ENCODE measurements around the gene SRPX2. TPM values are rescaled to one million over a fixed set of nuclear protein-coding genes. Genes with fewer than 3 reads are reported as not detected.

The SRPX2 gene
- total RNA-seq, 1 donor from 2014 or later, result 13.0 TPM

DNA sequence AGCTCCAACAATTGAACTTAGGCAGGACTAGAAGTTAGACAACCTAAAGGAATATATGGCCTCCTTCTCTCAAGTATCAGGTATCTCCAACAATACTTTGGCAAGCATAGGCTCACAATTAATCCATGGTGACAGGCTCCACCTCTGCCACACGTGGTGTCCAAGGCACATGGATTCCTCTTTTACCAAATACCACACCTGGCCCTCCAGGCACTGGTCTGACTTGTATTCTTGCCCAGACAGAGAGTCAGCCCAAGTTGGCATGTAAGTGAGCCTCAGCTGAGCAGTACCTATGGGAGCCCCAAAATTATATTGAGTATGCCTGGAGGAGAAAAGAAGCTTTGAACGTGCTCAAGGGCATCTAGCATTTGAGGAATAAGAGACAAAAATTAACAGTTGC is 19.6 kb downstream of the SRPX2 start:
- H3K36me3 ChIP-seq (ENCODE audit: control insufficient read depth in 3 of 3, insufficient read depth in 3 of 3, low read length in 3 of 3), result no peaks in the 10 kb centered on the region
- peaks cover 0 to 2% (median 0%) of the 10 kb centered on the region in 3 donors for H3K4me1 ChIP-seq (ENCODE audit: control insufficient read depth in 3 of 3, insufficient read depth in 3 of 3, low read length in 3 of 3)
- H3K9ac ChIP-seq (ENCODE audit: low read depth in 1 of 3, low read length in 3 of 3), result no peak overlapping the region
- H3K27me3 ChIP-seq (ENCODE audit: control insufficient read depth in 3 of 3, insufficient read depth in 3 of 3, low read length in 3 of 3), result peaks cover 0 to 13% (median 0%) of the 10 kb centered on the region in 3 donors
- no peak overlapping the region for H3K27ac ChIP-seq (ENCODE audit: low read depth, low read length)
- H3K4me3 ChIP-seq (ENCODE audit: low read length in 3 of 3), result no peak overlapping the region
- H3K9me3 ChIP-seq (ENCODE audit: control insufficient read depth in 3 of 3, low read length in 3 of 3), result no peaks in the 10 kb centered on the region

DNA sequence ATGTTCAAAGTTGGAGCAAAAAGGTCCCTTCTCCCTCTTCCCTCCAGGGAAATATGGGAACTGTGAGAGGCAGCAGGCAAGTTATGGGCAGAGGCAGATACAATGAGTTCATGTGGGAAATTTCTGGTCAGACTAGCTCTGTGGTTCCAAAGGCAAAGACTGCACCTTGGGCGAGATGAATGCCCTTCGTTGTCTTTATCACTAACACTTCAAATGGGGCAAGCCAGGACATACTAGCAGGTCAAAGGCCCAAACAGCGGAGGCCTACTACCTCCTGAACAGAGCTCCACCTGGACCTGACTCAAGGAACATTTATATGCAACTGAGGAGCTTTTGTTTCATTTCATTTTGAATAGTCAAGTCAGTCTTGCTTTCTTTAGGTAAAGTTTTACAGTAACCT is 29.0 kb downstream of the SRPX2 start:
- Histone ChIP-seq H3K4me1 (ENCODE audit: control insufficient read depth in 3 of 3, insufficient read depth in 3 of 3, low read length in 3 of 3) (no peaks in the 10 kb centered on the region), H3K4me3 (ENCODE audit: low read length in 3 of 3) (no peak overlapping the region), H3K9ac (ENCODE audit: low read depth in 1 of 3, low read length in 3 of 3) (no peak overlapping the region), H3K27ac (ENCODE audit: low read depth, low read length) (no peak overlapping the region), H3K27me3 (ENCODE audit: control insufficient read depth in 3 of 3, insufficient read depth in 3 of 3, low read length in 3 of 3) (peaks cover 0 to 6% (median 0%) of the 10 kb centered on the region in 3 donors), H3K9me3 (ENCODE audit: control insufficient read depth in 3 of 3, low read length in 3 of 3) (no peaks in the 10 kb centered on the region), H3K36me3 (ENCODE audit: control insufficient read depth in 3 of 3, insufficient read depth in 3 of 3, low read length in 3 of 3) (no peaks in the 10 kb centered on the region)

DNA sequence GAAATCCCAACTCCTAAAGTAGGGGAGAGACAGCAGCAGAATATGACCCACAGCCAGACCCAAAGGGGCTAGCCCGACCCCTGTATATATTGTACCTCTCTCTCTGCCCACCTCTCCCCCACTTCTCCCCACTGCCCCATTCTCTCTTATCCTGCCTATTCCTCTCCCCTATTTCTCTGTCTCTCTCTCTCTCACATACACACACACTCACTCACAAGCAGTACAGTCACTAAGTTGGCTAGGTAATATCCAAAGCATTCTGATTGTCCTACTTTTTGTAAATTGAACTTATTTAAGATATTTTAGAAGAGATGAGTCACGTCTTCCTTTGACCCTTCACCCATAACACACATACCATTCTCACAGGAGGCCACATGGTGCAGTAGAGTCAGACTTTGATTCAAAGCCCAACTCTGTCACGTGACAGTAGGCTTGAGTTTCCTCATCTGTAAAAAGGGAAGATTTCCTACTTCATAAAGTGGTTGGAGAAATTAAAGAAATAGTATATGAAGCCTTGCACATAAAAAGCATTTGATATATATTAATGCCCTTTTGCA is 29.5 kb downstream of the SRPX2 start:
- Histone ChIP-seq H3K9me3 (ENCODE audit: control insufficient read depth in 3 of 3, low read length in 3 of 3) (no peaks in the 10 kb centered on the region), H3K9ac (ENCODE audit: low read depth in 1 of 3, low read length in 3 of 3) (no peak overlapping the region), H3K27ac (ENCODE audit: low read depth, low read length) (no peak overlapping the region), H3K4me3 (ENCODE audit: low read length in 3 of 3) (no peak overlapping the region), H3K4me1 (ENCODE audit: control insufficient read depth in 3 of 3, insufficient read depth in 3 of 3, low read length in 3 of 3) (no peaks in the 10 kb centered on the region), H3K36me3 (ENCODE audit: control insufficient read depth in 3 of 3, insufficient read depth in 3 of 3, low read length in 3 of 3) (no peaks in the 10 kb centered on the region), H3K27me3 (ENCODE audit: control insufficient read depth in 3 of 3, insufficient read depth in 3 of 3, low read length in 3 of 3) (peaks cover 0 to 6% (median 0%) of the 10 kb centered on the region in 3 donors)

DNA sequence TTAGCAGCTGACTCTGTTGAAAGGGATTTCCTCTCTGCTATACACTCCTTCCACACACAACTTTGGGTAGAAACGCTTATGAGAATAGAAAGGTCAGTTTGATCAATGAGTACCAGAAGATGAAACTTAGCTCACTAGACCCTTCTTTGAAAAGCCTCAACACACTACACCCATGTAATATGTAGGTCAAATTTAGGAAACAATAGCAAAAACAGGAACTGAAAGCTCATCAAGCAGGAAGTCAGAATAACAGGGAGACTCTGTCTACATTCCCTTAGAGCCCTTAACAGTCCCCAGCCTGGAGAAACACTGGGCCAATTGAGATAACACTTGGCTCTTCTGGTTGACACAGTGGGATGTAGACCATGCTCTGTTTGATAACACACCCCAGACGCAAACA is 30.7 kb downstream of the SRPX2 start:
- H3K36me3 ChIP-seq (ENCODE audit: control insufficient read depth in 3 of 3, insufficient read depth in 3 of 3, low read length in 3 of 3), result no peaks in the 10 kb centered on the region
- H3K27me3 ChIP-seq (ENCODE audit: control insufficient read depth in 3 of 3, insufficient read depth in 3 of 3, low read length in 3 of 3), result peaks cover 0 to 6% (median 0%) of the 10 kb centered on the region in 3 donors
- H3K9me3 ChIP-seq (ENCODE audit: control insufficient read depth in 3 of 3, low read length in 3 of 3), result no peaks in the 10 kb centered on the region
- no peak overlapping the region for H3K9ac ChIP-seq (ENCODE audit: low read depth in 1 of 3, low read length in 3 of 3)
- no peak overlapping the region for H3K4me3 ChIP-seq (ENCODE audit: low read length in 3 of 3)
- H3K4me1 ChIP-seq (ENCODE audit: control insufficient read depth in 3 of 3, insufficient read depth in 3 of 3, low read length in 3 of 3), result no peaks in the 10 kb centered on the region
- H3K27ac ChIP-seq (ENCODE audit: low read depth, low read length), result no peak overlapping the region

DNA sequence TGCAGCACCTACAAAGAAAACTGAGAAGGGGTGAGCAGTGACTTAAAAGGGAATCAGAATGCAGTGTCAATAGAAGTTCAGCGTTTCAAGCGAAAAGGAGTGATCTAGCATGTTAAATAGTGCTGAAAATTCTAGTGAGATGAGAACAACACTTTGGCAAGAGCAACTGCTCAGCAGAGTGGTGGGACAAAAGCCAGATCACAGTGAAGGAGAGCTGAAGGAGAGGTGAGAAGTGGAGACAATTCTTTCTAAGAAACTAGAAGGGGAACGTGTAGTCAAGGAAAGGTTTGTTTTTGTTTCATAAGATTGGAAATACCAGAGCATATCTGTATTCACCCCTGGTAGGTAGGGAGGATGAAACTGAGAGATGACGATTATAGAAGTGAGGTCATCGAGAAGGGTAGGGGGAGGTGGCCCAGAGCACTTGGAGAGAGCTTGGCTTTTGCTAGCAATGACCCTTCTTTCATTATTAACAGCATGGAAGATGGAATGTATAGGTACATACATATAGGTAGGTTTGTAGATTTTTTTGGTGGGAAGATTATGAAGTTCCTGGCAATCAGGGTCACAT is 33.7 kb downstream of the SRPX2 start:
- Histone ChIP-seq H3K9ac (ENCODE audit: low read depth in 1 of 3, low read length in 3 of 3) (no peak overlapping the region), H3K9me3 (ENCODE audit: control insufficient read depth in 3 of 3, low read length in 3 of 3) (no peaks in the 10 kb centered on the region), H3K27me3 (ENCODE audit: control insufficient read depth in 3 of 3, insufficient read depth in 3 of 3, low read length in 3 of 3) (no peaks in the 10 kb centered on the region), H3K4me1 (ENCODE audit: control insufficient read depth in 3 of 3, insufficient read depth in 3 of 3, low read length in 3 of 3) (no peaks in the 10 kb centered on the region), H3K36me3 (ENCODE audit: control insufficient read depth in 3 of 3, insufficient read depth in 3 of 3, low read length in 3 of 3) (no peaks in the 10 kb centered on the region), H3K27ac (ENCODE audit: low read depth, low read length) (no peak overlapping the region), H3K4me3 (ENCODE audit: low read length in 3 of 3) (no peak overlapping the region)

DNA sequence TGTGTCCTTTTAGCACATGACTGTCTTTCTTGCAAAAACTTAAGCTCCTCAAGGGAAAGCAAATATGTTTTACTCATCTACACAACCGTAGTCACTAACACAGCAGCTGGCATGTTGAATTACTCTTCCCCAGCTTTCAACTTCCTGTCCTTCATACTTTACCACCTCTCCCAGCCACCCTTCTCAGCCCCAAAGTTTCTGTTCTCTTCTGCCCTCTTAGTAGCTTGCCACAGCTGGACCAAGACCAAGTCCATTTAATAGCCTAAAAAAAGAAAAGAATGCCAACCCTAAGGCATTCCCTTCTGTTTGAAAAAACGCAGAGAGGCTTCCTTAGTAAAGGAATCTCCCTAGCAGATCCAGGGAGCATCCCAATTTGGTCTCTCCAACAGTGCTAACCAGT is 36.8 kb downstream of the SRPX2 start:
- Histone ChIP-seq H3K4me1 (ENCODE audit: control insufficient read depth in 3 of 3, insufficient read depth in 3 of 3, low read length in 3 of 3) (no peaks in the 10 kb centered on the region), H3K27ac (ENCODE audit: low read depth, low read length) (no peak overlapping the region), H3K9ac (ENCODE audit: low read depth in 1 of 3, low read length in 3 of 3) (no peak overlapping the region), H3K36me3 (ENCODE audit: control insufficient read depth in 3 of 3, insufficient read depth in 3 of 3, low read length in 3 of 3) (no peaks in the 10 kb centered on the region), H3K4me3 (ENCODE audit: low read length in 3 of 3) (no peak overlapping the region), H3K27me3 (ENCODE audit: control insufficient read depth in 3 of 3, insufficient read depth in 3 of 3, low read length in 3 of 3) (peaks cover 0 to 5% (median 0%) of the 10 kb centered on the region in 3 donors), H3K9me3 (ENCODE audit: control insufficient read depth in 3 of 3, low read length in 3 of 3) (no peaks in the 10 kb centered on the region)

DNA sequence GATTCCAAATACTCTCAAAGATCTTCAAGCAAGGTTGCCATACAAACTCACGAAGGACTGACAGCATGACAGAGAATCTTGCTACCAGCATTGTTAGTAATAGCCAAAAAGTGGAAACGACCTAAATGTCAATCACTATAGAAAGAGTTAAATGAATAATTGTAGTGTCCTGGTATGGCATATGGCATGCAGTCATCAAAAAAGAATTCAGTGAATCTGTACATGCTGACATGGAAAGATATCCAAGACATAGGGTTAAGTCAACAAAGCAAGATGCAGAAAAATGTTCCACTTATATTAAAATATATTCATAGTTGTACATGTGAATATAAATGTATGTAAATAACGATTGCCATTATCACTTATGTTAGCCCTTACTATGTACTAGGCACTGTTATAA is 37.6 kb downstream of the SRPX2 start:
- Histone ChIP-seq H3K4me3 (ENCODE audit: low read length in 3 of 3) (no peak overlapping the region), H3K9me3 (ENCODE audit: control insufficient read depth in 3 of 3, low read length in 3 of 3) (no peaks in the 10 kb centered on the region), H3K9ac (ENCODE audit: low read depth in 1 of 3, low read length in 3 of 3) (no peak overlapping the region), H3K27ac (ENCODE audit: low read depth, low read length) (no peak overlapping the region), H3K27me3 (ENCODE audit: control insufficient read depth in 3 of 3, insufficient read depth in 3 of 3, low read length in 3 of 3) (peaks cover 0 to 5% (median 0%) of the 10 kb centered on the region in 3 donors), H3K4me1 (ENCODE audit: control insufficient read depth in 3 of 3, insufficient read depth in 3 of 3, low read length in 3 of 3) (no peaks in the 10 kb centered on the region), H3K36me3 (ENCODE audit: control insufficient read depth in 3 of 3, insufficient read depth in 3 of 3, low read length in 3 of 3) (no peaks in the 10 kb centered on the region)

DNA sequence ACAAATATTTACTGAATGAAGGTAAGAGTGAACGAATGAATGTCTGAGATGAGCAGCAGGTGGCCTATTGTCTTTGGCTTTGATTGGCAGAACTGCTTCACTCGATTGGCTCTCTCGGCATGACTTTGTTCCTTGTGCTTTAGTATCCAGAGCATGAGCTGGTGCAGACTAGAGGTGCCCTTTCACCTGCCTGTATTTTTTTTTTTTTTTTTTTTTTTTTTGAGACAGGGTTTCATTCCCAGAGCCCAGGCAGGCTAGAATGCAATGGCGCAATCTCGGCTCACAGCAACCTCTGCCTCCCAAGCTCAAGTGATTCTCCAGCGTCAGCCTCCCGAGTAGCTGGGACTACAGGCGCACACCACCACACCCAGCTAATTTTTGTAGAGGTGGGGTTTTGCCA is 38.9 kb downstream of the SRPX2 start:
- peaks cover 0 to 7% (median 0%) of the 10 kb centered on the region in 3 donors for H3K27me3 ChIP-seq (ENCODE audit: control insufficient read depth in 3 of 3, insufficient read depth in 3 of 3, low read length in 3 of 3)
- no peaks in the 10 kb centered on the region for H3K9me3 ChIP-seq (ENCODE audit: control insufficient read depth in 3 of 3, low read length in 3 of 3)
- H3K9ac ChIP-seq (ENCODE audit: low read depth in 1 of 3, low read length in 3 of 3), result no peak overlapping the region
- H3K4me1 ChIP-seq (ENCODE audit: control insufficient read depth in 3 of 3, insufficient read depth in 3 of 3, low read length in 3 of 3), result no peaks in the 10 kb centered on the region
- no peak overlapping the region for H3K27ac ChIP-seq (ENCODE audit: low read depth, low read length)
- H3K4me3 ChIP-seq (ENCODE audit: low read length in 3 of 3), result no peak overlapping the region
- no peaks in the 10 kb centered on the region for H3K36me3 ChIP-seq (ENCODE audit: control insufficient read depth in 3 of 3, insufficient read depth in 3 of 3, low read length in 3 of 3)

DNA sequence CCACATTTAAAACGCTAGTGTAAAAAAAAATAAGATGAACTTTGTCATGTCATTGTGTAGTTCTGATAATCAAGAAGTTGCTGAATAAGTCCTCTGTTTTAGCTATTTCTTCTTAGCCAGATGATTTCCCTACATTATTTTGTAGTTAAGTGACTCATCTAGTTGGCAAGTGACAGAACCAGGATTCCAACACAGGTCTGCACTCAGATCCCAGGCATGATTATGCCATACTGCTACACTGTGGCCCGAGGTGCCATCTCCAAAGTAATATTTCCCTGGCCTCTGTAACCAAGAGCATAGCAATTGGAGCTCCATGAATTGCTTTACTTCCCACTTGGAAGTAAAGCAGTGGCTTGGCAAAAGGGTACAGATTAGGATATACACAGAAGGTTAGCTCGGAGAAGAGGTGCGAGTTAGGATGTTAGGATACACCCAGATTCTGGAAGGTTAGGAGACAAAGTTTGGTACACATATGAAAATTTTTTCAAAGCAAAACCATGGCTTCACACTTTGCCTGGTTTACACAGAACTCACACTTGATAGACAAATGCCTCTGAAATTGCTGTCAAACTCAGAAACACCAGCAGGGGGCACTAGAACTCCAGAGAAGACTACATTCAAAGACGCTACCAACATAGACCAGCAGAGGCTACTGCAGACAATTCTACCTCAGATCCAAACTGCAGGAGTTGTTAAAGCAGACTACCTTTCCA is 41.4 kb downstream of the SRPX2 start:
- H3K27me3 ChIP-seq (ENCODE audit: control insufficient read depth in 3 of 3, insufficient read depth in 3 of 3, low read length in 3 of 3), result peaks cover 0 to 7% (median 0%) of the 10 kb centered on the region in 3 donors
- H3K4me3 ChIP-seq (ENCODE audit: low read length in 3 of 3), result no peak overlapping the region
- no peak overlapping the region for H3K9ac ChIP-seq (ENCODE audit: low read depth in 1 of 3, low read length in 3 of 3)
- H3K9me3 ChIP-seq (ENCODE audit: control insufficient read depth in 3 of 3, low read length in 3 of 3), result no peaks in the 10 kb centered on the region
- no peak overlapping the region for H3K27ac ChIP-seq (ENCODE audit: low read depth, low read length)
- no peaks in the 10 kb centered on the region for H3K36me3 ChIP-seq (ENCODE audit: control insufficient read depth in 3 of 3, insufficient read depth in 3 of 3, low read length in 3 of 3)
- H3K4me1 ChIP-seq (ENCODE audit: control insufficient read depth in 3 of 3, insufficient read depth in 3 of 3, low read length in 3 of 3), result no peaks in the 10 kb centered on the region

DNA sequence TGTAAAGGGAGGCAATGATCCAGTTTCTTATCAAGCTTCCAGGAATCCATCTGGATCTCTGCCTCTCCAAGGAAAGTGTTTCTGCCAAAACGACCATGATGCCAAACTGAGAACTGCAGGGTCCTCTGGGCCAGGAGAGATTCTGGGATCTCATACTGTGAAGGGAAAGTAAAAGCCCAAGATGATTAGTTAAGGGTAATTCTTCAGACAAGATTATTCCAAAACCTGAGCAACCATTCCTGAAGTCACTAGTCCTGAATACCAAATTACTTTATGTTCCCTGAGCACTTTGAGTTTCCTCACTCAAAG is 42.0 kb downstream of the SRPX2 start:
- peaks cover 0 to 7% (median 0%) of the 10 kb centered on the region in 3 donors for H3K27me3 ChIP-seq (ENCODE audit: control insufficient read depth in 3 of 3, insufficient read depth in 3 of 3, low read length in 3 of 3)
- no peaks in the 10 kb centered on the region for H3K9me3 ChIP-seq (ENCODE audit: control insufficient read depth in 3 of 3, low read length in 3 of 3)
- H3K4me1 ChIP-seq (ENCODE audit: control insufficient read depth in 3 of 3, insufficient read depth in 3 of 3, low read length in 3 of 3), result no peaks in the 10 kb centered on the region
- no peaks in the 10 kb centered on the region for H3K36me3 ChIP-seq (ENCODE audit: control insufficient read depth in 3 of 3, insufficient read depth in 3 of 3, low read length in 3 of 3)
- no peak overlapping the region for H3K9ac ChIP-seq (ENCODE audit: low read depth in 1 of 3, low read length in 3 of 3)
- no peak overlapping the region for H3K27ac ChIP-seq (ENCODE audit: low read depth, low read length)
- H3K4me3 ChIP-seq (ENCODE audit: low read length in 3 of 3), result no peak overlapping the region
